ENCODE results near the gene USP35. TPM values are rescaled to one million over a fixed set of nuclear protein-coding genes. Genes with fewer than 3 reads are reported as not detected.

The USP35 gene
- polyA plus RNA-seq, 3 donors, result 0.42 to 7.6 (median 0.63) TPM

DNA sequence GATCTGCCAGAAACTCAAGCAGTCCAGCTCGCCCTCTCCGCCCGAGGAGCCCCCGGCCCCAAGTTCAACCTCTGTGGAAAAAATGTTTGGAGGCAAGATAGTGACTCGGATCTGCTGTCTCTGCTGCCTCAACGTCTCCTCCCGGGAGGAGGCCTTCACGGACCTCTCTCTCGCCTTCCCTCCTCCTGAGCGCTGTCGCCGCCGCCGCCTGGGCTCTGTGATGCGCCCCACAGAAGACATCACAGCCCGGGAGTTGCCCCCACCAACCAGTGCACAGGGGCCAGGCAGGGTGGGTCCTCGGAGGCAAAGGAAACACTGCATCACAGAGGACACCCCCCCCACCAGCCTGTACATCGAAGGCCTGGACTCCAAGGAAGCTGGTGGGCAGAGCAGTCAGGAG lies 20.8 kb downstream of the USP35 start:
- no peak overlapping the region for H3K4me2 ChIP-seq (replicated peaks; ENCODE audit: extremely low read depth, low read length, poor library complexity, severe bottlenecking)
- WGBS (ENCODE audit: insufficient coverage), result 99% methylated on average over 14 of the region's 18 CpGs
- H3K36me3 Mint-ChIP-seq, result peaks cover 55 to 64% of the 10 kb centered on the region in 2 donors
- peak overlapping the region in 3 of 7 donors; percentile 36 to 50 (median 41) for H3K27ac Mint-ChIP-seq
- H3K9me3 ChIP-seq (replicated peaks in 1 of 2; ENCODE audit: control insufficient read depth in 1 of 2, insufficient read depth in 1 of 2, low read length in 2 of 2), result no peaks in the 10 kb centered on the region
- no peak overlapping the region for H3K4me3 Mint-ChIP-seq
- no peak for TF ChIP-seq CTCF (IDR thresholded peaks at IDR 0.05)
- H3K27me3 ChIP-seq (ENCODE audit: control insufficient read depth in 2 of 2, insufficient read depth in 2 of 2, low read length in 2 of 2), result no peaks in the 10 kb centered on the region
- H3K9ac ChIP-seq (ENCODE audit: insufficient read depth, low read length, poor library complexity, severe bottlenecking), result no peak overlapping the region
- intact Hi-C loops (cut with micrococcal nuclease), result no loop called here
- H3K36me3 ChIP-seq (replicated peaks in 1 of 2; ENCODE audit: control insufficient read depth in 1 of 2, insufficient read depth in 2 of 2, low read length in 2 of 2), result peaks cover 14 to 63% of the 10 kb centered on the region in 2 donors
- peaks cover 16% of the 10 kb centered on the region for H4K20me1 ChIP-seq (ENCODE audit: insufficient read depth, low read length)
- DNase-seq, result no peak
- no peak overlapping the region for H3K4me3 ChIP-seq (replicated peaks in 1 of 3; ENCODE audit: low read depth in 2 of 3, low read length in 3 of 3)
- no peak overlapping the region for H3K27ac ChIP-seq (ENCODE audit: low read depth in 1 of 2, low read length in 2 of 2)
- peaks cover 0 to 5% (median 3%) of the 10 kb centered on the region in 3 donors for H3K27me3 Mint-ChIP-seq (ENCODE audit: low read depth in 3 of 3)
- H3K79me2 ChIP-seq (ENCODE audit: insufficient read depth, low read length), result no peaks in the 10 kb centered on the region
- no peaks in the 10 kb centered on the region for H3K4me1 ChIP-seq (ENCODE audit: control insufficient read depth in 1 of 2, insufficient read depth in 2 of 2, low read length in 2 of 2)
- peaks cover 0 to 3% (median 0%) of the 10 kb centered on the region in 7 donors for H3K9me3 Mint-ChIP-seq
- H3K4me1 Mint-ChIP-seq, result no peaks in the 10 kb centered on the region
- no peak overlapping the region for H2AFZ ChIP-seq (ENCODE audit: insufficient read depth, low read depth, low read length, poor library complexity, severe bottlenecking)

DNA sequence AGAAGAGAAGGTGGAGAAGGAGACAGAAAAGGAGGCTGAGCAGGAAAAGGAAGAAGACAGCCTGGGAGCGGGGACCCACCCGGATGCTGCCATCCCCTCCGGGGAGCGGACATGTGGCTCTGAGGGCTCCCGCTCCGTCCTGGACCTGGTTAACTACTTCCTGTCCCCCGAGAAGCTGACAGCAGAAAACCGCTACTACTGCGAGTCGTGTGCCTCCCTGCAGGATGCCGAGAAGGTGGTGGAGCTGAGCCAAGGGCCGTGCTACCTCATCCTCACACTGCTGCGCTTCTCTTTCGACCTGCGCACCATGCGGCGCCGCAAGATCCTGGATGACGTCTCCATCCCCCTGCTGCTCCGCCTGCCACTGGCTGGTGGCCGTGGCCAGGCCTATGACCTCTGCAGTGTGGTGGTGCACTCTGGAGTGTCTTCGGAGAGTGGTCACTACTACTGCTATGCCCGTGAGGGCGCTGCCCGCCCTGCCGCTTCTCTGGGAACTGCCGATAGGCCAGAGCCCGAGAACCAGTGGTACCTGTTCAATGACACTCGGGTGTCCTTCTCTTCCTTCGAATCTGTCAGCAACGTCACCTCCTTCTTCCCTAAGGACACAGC lies 21.4 kb downstream of the USP35 start:
- H3K79me2 ChIP-seq (ENCODE audit: insufficient read depth, low read length), result no peaks in the 10 kb centered on the region
- no peak overlapping the region for H3K4me3 ChIP-seq (replicated peaks in 1 of 3; ENCODE audit: low read depth in 2 of 3, low read length in 3 of 3)
- WGBS (ENCODE audit: insufficient coverage), result 86% methylated on average over 18 of the region's 31 CpGs
- H4K20me1 ChIP-seq (ENCODE audit: insufficient read depth, low read length), result peaks cover 16% of the 10 kb centered on the region
- peaks cover 0 to 5% (median 3%) of the 10 kb centered on the region in 3 donors for H3K27me3 Mint-ChIP-seq (ENCODE audit: low read depth in 3 of 3)
- no peaks in the 10 kb centered on the region for H3K27me3 ChIP-seq (ENCODE audit: control insufficient read depth in 2 of 2, insufficient read depth in 2 of 2, low read length in 2 of 2)
- no peak overlapping the region for H3K27ac ChIP-seq (ENCODE audit: low read depth in 1 of 2, low read length in 2 of 2)
- H2AFZ ChIP-seq (ENCODE audit: insufficient read depth, low read depth, low read length, poor library complexity, severe bottlenecking), result no peak overlapping the region
- peaks cover 0 to 3% (median 0%) of the 10 kb centered on the region in 7 donors for H3K9me3 Mint-ChIP-seq
- no peaks in the 10 kb centered on the region for H3K9me3 ChIP-seq (replicated peaks in 1 of 2; ENCODE audit: control insufficient read depth in 1 of 2, insufficient read depth in 1 of 2, low read length in 2 of 2)
- H3K4me1 ChIP-seq (ENCODE audit: control insufficient read depth in 1 of 2, insufficient read depth in 2 of 2, low read length in 2 of 2), result no peaks in the 10 kb centered on the region
- peak overlapping the region in 1 of 7 donors; percentile 36 for H3K27ac Mint-ChIP-seq
- peaks cover 56 to 66% of the 10 kb centered on the region in 2 donors for H3K36me3 Mint-ChIP-seq
- no peak overlapping the region for H3K4me3 Mint-ChIP-seq
- H3K36me3 ChIP-seq (replicated peaks in 1 of 2; ENCODE audit: control insufficient read depth in 1 of 2, insufficient read depth in 2 of 2, low read length in 2 of 2), result peaks cover 20 to 63% of the 10 kb centered on the region in 2 donors
- H3K4me1 Mint-ChIP-seq, result no peaks in the 10 kb centered on the region
- no peak overlapping the region for H3K4me2 ChIP-seq (replicated peaks; ENCODE audit: extremely low read depth, low read length, poor library complexity, severe bottlenecking)
- intact Hi-C loops (cut with micrococcal nuclease), result no loop called here
- no peak for TF ChIP-seq CTCF (IDR thresholded peaks at IDR 0.05)
- DNase-seq, result no peak
- H3K9ac ChIP-seq (ENCODE audit: insufficient read depth, low read length, poor library complexity, severe bottlenecking), result no peak overlapping the region
